Measurements from ENCODE around the gene COX17. TPM values are rescaled to one million over a fixed set of nuclear protein-coding genes. Genes with fewer than 3 reads are reported as not detected.

The COX17 gene
- total RNA-seq, 1 donor from 2014 or later = 25.8 TPM

GRCh38 chr3:119675188-119675874 is 1.9 kb downstream of the COX17 start:
- no peak for DNase-seq (ENCODE audit: low spot score)

DNA sequence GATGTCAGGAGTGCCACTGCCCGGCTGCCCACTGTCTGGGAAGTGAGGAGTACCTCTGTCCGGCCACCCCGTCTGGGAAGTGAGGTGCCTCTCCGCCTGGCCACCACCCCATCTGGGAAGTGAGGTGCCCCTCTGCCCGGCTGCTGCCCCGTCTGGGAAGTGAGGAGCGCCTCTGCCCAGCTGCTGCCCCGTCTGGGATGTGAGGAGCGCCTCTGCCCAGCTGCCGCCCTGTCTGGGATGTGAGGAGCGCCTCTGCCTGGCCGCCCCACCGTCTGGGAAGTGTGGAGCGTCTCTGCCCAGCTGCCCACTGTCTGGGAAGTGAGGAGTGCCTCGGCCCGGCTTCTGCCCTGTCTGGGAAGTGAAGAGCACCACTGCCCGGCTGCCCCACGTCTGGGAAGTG is 3.3 kb downstream of the COX17 start:
- DNase-seq (ENCODE audit: low spot score) = no peak

DNA sequence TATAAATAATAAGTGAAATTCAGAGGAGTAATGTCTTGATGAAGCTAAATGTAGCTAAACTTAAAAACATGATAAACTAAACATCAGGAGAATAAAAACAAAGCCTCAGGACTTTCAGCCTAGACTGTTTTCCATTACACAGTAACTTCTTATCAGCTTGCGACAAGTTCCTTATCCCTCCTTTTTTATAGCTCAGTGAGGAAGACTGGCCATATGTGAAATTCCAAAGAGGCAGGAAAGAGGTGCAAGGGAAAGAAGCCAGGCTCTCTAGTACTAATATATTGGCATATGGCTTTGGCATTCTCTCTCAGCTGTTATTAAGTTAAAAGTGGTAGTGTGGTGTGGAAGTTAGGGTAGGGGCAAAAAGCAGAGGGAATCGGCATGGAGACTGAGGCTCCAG is 4.4 kb downstream of the COX17 start:
- DNase-seq (ENCODE audit: low spot score) = peak; percentile 93

DNA sequence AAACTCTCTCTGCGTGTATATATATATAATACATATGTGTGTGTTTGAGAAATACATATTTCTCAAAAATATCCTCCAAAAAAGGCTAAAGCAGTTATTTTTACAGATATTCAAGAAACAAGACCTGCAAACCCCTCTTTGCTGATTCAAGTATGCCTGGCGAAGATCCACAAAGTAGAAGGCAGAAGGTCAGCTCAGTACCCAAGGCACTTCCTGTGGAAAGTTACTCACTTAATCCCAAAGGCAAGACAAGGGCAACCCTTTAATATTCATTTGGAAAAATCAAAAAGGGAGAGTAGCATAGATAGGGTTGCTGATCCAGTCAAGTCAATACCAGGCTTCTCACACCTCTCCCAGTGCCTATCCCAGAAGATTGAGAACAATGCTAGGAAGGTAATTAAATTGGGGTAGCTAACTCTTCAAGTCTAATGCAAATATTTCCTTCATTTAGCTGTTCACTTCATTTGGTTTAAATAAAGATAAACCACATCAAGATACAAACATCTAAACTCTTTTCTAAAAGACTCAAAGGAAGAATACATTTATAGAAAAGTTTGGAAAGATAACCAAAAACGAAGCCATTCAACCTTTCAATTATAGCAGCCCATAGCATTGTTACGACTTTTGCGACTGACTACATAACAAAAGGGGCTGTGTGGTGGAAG is 7.2 kb downstream of the COX17 start:
- DNase-seq (ENCODE audit: low spot score) = no peak

DNA sequence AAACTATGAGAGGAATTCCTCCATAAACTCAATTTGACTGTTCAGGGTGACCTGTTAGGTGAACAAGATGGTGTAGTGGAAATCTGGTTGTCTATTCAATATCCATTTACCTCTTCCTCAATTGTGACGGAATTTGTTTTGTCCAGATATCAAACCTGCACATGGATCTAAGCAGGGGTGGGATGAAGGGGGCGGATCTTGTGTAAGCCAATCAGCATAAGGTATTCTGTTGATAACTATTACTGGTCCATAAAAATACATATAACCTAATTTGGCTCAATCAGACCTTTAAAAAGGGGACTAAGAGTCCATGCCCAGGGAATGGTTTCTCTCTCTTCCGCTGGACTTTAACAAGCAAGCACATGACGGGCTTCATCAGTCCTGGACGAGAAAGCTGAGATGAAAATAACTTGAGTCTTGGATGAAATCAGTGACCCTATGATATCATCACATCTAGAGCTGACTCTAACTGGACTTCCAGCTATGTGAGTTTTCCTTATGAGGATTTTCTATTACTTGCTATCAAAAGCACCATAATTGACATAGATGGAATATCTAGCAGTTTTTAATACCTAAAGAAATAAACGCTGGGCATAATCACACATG is 11.1 kb downstream of the COX17 start:
- DNase-seq (ENCODE audit: low spot score) = no peak

DNA sequence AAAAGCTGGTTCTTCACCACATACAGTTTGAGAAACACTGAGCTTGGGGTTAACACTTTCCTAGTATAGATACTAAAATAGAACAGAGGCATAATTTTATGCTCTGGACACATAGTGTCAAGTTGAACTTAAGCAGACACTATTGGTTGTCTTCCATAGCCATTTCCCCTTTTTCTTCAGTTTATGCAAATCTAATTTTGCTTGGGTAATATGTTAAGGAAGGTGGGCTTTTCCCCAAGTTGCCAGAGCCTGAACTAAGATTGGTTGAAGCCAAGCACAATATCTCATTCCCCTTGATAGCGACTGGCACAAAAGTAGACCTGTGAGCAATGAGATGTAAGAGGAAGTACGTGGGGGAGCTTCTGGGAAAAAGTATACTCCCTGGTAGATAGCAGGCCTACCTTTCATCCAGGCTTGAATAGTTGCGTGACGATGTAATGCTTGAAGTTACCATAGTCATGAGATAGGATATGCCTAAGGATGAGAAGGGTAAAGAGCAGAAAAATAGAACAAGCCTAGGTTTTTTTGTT is 12.3 kb downstream of the COX17 start:
- DNase-seq (ENCODE audit: low spot score) = no peak

GRCh38 chr3:119664370-119664769 is 12.8 kb downstream of the COX17 start:
- no peak for DNase-seq (ENCODE audit: low spot score)

- DNase-seq (ENCODE audit: low spot score) = peak; percentile 69
Observed at GRCh38 chr3:119663885-119664284, 13.3 kb downstream of the COX17 start.

DNA sequence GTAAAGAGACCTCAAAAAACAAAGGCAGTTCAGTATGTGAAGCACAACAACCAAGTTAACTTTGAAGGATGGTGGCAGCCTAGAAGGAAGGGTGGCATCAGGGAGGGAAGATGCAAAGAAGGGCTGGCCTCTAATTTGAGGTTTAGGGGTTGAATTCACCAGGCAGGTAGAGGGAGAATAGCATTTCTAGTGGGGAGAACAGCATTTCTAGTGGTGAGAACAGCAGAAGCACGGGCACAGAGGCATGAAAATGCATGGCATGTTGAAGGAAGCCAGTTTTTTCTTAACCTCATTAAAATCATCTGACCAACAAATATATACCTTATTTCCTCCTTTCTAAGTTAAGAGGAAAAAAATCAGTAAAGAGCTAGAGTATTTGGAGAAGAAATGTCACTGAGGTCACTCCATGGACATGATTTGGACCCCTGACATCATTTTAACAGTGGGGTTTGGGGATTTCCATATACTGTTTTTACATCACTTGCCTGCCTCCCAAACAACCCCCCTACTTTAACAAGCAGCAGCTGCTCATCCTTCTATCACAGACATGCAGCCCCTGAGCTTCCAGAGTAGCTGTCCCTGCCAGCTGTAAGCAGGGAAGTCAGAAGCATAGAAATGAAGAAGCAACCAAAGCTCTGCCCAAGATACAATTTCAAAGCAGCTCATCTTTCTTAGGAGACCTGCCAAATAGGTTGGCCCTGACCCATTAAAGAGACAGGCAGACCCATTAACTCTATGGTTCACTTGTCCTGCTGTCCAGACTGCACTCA is 14.4 kb downstream of the COX17 start:
- DNase-seq (ENCODE audit: low spot score) = peak; percentile 91

- DNase-seq (ENCODE audit: low spot score) = peak; percentile 57
Observed at GRCh38 chr3:119660474-119661440, 16.4 kb downstream of the COX17 start, which contains the start of gene POPDC2. POPDC2 (minus strand) TSS chr3:119660589; CDS start chr3:119660423, 166 bp downstream.

DNA sequence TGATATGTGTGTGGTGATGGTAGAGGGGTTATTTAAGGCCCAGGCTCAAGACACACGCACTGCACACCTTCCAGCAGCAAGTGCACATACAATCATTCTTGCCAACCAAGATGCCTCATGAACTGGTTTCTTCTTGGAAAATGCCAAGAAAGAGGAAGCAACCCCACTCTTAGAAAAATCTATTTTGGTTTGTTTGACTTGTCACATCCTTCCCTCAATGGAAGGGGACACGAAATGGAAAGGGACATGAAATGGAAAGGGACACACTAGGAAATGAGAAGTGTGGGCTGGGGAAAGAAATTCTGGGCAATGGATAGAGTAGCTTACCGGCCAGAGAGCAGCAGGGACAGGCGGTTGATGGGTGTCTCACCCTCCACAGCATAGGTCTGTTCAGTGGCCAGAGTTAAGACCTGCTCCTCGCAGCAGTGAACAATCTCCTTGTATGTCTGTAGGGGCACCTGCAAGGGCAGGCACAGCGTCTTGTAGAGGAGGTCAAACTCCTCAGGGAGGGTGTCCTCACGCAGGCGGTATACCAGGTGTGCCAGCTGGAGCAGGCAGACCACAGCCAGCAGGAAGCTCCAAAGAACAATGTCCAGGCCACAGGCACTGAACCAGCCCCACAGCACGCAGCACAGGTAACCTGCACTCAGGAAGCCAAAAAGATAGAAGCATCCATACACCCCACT is 17.5 kb downstream of the COX17 start:
- DNase-seq (ENCODE audit: low spot score) = no peak

GRCh38 chr3:119658994-119659393 is 18.2 kb downstream of the COX17 start:
- DNase-seq (ENCODE audit: low spot score) = no peak

- no peak for DNase-seq (ENCODE audit: low spot score)
Observed at GRCh38 chr3:119657887-119658702, 19.1 kb downstream of the COX17 start.

DNA sequence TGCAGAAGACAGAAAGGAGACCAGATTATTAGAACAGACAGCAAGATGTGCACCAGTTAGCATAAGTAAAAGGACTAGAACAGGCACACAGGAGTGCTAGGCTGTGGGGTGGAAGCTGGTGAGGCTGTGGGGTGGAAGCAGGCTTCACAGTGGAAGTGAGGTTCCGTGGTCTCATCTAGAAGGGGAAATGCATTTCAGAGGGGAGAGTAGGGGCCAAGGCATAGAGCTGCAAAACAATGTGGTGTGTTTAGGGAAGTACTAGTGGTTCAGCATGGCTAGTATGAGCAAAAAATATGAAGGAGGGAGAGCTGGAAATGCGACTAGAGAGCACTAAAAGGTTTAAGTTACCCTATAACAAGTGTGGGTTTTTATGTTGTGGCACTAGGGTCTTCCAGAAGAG is 23.3 kb downstream of the COX17 start:
- no peak for DNase-seq (ENCODE audit: low spot score)

DNA sequence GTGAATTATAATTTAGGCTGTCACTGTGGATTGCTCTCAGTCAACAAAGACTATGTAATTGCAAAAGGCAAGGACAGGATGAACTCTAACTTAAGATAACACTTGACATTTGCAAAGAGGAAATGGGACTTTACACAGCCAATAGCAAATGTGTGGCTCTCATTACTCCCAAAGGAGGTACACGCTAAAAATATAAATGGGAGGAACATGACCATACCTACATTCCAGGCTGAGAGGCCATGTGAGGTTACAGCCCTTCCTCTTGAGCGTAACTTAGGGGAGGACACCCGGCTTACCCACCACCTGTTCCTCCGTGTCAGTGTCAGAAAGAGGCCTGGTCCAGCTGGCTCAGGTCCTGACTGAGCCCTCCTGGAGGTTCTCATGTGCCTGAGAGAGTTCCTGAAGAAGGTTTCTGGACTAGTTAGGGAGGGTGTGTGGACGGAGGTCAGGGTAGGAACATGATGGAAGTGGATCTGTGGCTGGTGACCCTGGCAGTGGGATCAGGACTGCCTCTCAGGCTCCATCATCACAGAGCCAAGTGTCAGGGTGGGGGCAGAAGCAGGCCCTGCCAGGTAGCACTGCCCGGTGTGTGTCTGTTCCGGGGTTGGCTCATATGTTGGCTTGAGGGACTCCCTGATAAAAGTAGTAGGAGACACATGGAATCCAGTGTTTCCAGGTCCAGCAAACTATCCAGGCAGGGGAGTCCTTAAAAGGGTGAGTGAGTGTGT is 24.7 kb downstream of the COX17 start:
- no peak for DNase-seq (ENCODE audit: low spot score)

DNA sequence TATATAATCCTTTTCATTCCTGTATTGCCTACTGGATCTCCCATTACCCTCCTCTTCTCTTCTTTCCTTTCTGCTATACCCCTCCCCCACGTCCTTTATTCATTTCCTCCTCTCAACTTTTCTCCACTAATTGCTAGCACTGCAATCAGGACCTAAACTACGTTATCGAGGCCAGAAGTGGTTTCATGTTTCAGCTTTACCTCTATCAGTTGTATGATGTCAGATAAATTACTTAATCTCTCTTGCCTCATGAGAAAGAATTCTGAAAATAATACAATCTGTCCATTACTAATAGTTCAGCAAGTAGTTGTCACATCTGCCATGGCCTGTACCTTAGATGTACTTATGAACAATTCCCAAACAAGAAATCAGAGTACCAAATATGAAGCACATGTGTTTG is 27.4 kb downstream of the COX17 start:
- no peak for DNase-seq (ENCODE audit: low spot score)

GRCh38 chr3:119647843-119648575 is 29.2 kb downstream of the COX17 start:
- peak; percentile 87 for DNase-seq (ENCODE audit: low spot score)

DNA sequence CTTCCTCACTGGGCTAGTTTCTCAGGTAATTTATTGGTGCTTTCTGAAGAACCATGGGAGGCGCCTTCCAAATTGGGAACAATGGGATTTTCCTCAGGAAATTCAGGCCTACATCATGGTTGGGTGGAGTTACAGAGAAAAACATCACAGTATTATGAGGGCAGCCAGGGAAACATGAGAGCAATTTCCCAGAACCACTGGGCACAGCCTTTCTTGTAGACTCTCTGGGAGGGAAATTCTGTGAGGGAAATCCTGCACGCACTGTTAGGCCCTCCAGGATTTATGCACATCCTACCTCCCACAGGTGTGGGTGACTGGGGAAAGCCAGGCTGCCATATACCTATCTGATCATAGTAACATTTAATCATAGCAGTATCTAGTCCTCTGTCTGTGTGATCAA is 30.0 kb downstream of the COX17 start:
- DNase-seq (ENCODE audit: low spot score) = peak; percentile 63

Measured in umbilical cord (tissue), 2 donors.